HCT116 (cell line): ENCODE data around the gene BUB3. TPM values are rescaled to one million over a fixed set of nuclear protein-coding genes. Genes with fewer than 3 reads are reported as not detected.

Experiments
- ATAC-seq: fragments of 200-7000 bp; cut with Tn5 transposase; 2 replicates; pipeline ENCODE4 v1.9.1; 2020; ENCODE audit warnings: mild to moderate bottlenecking, moderate library complexity
- BruUV-seq: library from RNA; stranded (reverse); fragments of 400-500 nt; replicated peaks from 2 replicates; lab custom pipeline; 2021; lab: Mats Ljungman, UMichigan
- CTCF ChIA-PET: fragments of 300-600 bp; sonication (Branson Sonifier 250); formaldehyde crosslinking; loops from one replicate; lab custom pipeline; 2021; ENCODE audit warnings: antibody characterized with exemption; lab: Charles Lee
- POLR2A ChIA-PET: fragments of 300-600, 350-600 bp; sonication (Branson Sonifier 250); formaldehyde crosslinking; loops from one replicate; lab custom pipeline; 2021; ENCODE audit warnings: antibody characterized with exemption; lab: Charles Lee
- RAD21 ChIA-PET, 2 experiments: fragments of 300-600 bp; sonication (Branson Sonifier 250); formaldehyde crosslinking; loops; one replicate each; lab custom pipeline; 2023; ENCODE audit warnings: low total read pairs in 2 of 2; ENCODE audit not compliant: uncharacterized antibody in 2 of 2, unreplicated experiment in 2 of 2, low non-redundant PET in 1 of 2; lab: Charles Lee
- DNase-seq: peaks from one replicate; pipeline ENCODE4 v3.0.0-alpha.2; 2010; ENCODE audit warnings: low read depth, low spot score
- H2AFZ ChIP-seq: fragments of 200-600 bp; shearing (Covaris generic), sonication (generic); 2 replicates; pipeline ENCODE4 v1.6.1; 2017; ENCODE audit warnings: low read depth, mixed run types, mixed read lengths, antibody characterized with exemption, low read length; ENCODE audit not compliant: poor library complexity, severe bottlenecking
- H3K27ac ChIP-seq: 2 replicates; pipeline ENCODE4 v1.5.1; 2012; ENCODE audit warnings: low read depth, low read length
- H3K27me3 ChIP-seq: fragments of 200-600 bp; sonication (generic); 2 replicates; pipeline ENCODE4 v1.6.1; 2016; ENCODE audit warnings: mixed run types, low read length, mixed read lengths; ENCODE audit not compliant: insufficient read depth
- H3K36me3 ChIP-seq, 2 experiments: fragments of 200-500 bp in 1 of 2; fragments of 200-600 bp in 1 of 2; sonication (Bioruptor generic) in 1 of 2; sonication (generic) in 1 of 2; 2 replicates each; pipeline versions ENCODE4 v1.5.1 to v1.6.1; 2014 to 2016; ENCODE audit warnings: low read length in 2 of 2, inconsistent platforms in 1 of 2, mixed read lengths in 1 of 2, mixed run types in 1 of 2; ENCODE audit not compliant: insufficient read depth in 2 of 2, control insufficient read depth in 1 of 2
- H3K4me1 ChIP-seq, 2 experiments: fragments of 200-600 bp in 1 of 2; sonication (generic) in 1 of 2; 2 replicates each; pipeline versions ENCODE4 v1.5.1 to v1.6.1; 2012 to 2017; ENCODE audit warnings: low read length in 2 of 2, inconsistent platforms in 1 of 2, mild to moderate bottlenecking in 1 of 2, mixed read lengths in 1 of 2, mixed run types in 1 of 2, moderate library complexity in 1 of 2; ENCODE audit not compliant: insufficient read depth in 2 of 2, control insufficient read depth in 1 of 2
- H3K4me2 ChIP-seq: fragments of 200-600 bp; sonication (generic); 2 replicates; pipeline ENCODE4 v1.6.1; 2017; ENCODE audit warnings: mixed run types, low read length, mixed read lengths
- H3K4me3 ChIP-seq, 2 experiments: fragments of 200-600 bp in 1 of 2; sonication (generic) in 1 of 2; replicated peaks in 1 of 2; 2 replicates each; pipeline ENCODE4 v1.5.1; 2011 to 2016; ENCODE audit warnings: low read length in 2 of 2, control low read depth in 1 of 2, low read depth in 1 of 2, mild to moderate bottlenecking in 1 of 2, mixed read lengths in 1 of 2, mixed run types in 1 of 2
- H3K79me2 ChIP-seq: fragments of 200-600 bp; sonication (generic); 2 replicates; pipeline ENCODE4 v1.6.1; 2017; ENCODE audit warnings: mild to moderate bottlenecking, mixed run types, low read length, moderate library complexity, mixed read lengths; ENCODE audit not compliant: insufficient read depth
- H3K9ac ChIP-seq: fragments of 200-600 bp; sonication (generic); 2 replicates; pipeline ENCODE4 v1.6.1; 2016; ENCODE audit warnings: low read length, mixed read lengths
- H3K9me2 ChIP-seq: fragments of 200-600 bp; sonication (generic), shearing (Covaris generic); 2 replicates; pipeline ENCODE4 v1.6.1; 2017; ENCODE audit warnings: mixed run types, mild to moderate bottlenecking, moderate library complexity; ENCODE audit not compliant: insufficient read depth
- H3K9me3 ChIP-seq, 2 experiments: fragments of 200-500 bp in 1 of 2; fragments of 200-600 bp in 1 of 2; sonication (Bioruptor generic) in 1 of 2; sonication (generic) in 1 of 2; 2 replicates each; pipeline ENCODE4 v1.6.1; 2014 to 2017; ENCODE audit warnings: low read length in 2 of 2, mixed read lengths in 2 of 2, inconsistent platforms in 1 of 2, low read depth in 1 of 2, mild to moderate bottlenecking in 1 of 2, mixed run types in 1 of 2, moderate library complexity in 1 of 2; ENCODE audit not compliant: control insufficient read depth in 1 of 2, insufficient read depth in 1 of 2
- H4K20me1 ChIP-seq: fragments of 200-600 bp; sonication (generic), shearing (Covaris generic); 2 replicates; pipeline ENCODE4 v1.6.1; 2017; ENCODE audit warnings: mixed run types, mild to moderate bottlenecking, moderate library complexity; ENCODE audit not compliant: insufficient read depth
- ATF3 ChIP-seq: IDR thresholded peaks from 2 replicates; pipeline ENCODE4 v1.6.1; 2012
- CBX3 ChIP-seq: IDR thresholded peaks from 2 replicates; pipeline ENCODE4 v1.6.1; 2012; ENCODE audit warnings: low read depth
- CTCF ChIP-seq, 3 experiments: fragments of 200-600 bp in 1 of 3; sonication (generic) in 1 of 3; IDR thresholded peaks in 2 of 3; conservative IDR thresholded peaks in 1 of 3; 2 replicates each; pipeline ENCODE4 v1.5.1; 2012 to 2017; ENCODE audit warnings: low read depth in 2 of 3, low read length in 2 of 3, antibody characterized with exemption in 1 of 3, borderline replicate concordance in 1 of 3, control low read depth in 1 of 3, mild to moderate bottlenecking in 1 of 3, mixed read lengths in 1 of 3, mixed run types in 1 of 3, moderate library complexity in 1 of 3; ENCODE audit not compliant: insufficient read depth in 1 of 3
- EGR1 ChIP-seq: IDR thresholded peaks from 2 replicates; pipeline ENCODE4 v1.6.1; 2012; ENCODE audit warnings: low read depth
- ELF1 ChIP-seq: IDR thresholded peaks from 2 replicates; pipeline ENCODE4 v1.6.1; 2012; ENCODE audit warnings: low read depth, borderline replicate concordance
- EZH2 ChIP-seq: fragments of 200-600 bp; sonication (generic); IDR thresholded peaks from 2 replicates; pipeline ENCODE4 v1.6.1; 2017; ENCODE audit warnings: antibody characterized with exemption, mixed run types
- EZH2phosphoT487 ChIP-seq: fragments of 200-600 bp; IDR thresholded peaks from 2 replicates; pipeline ENCODE4 v1.6.1; 2018; ENCODE audit warnings: antibody characterized with exemption, borderline replicate concordance
- FOSL1 ChIP-seq: IDR thresholded peaks from 2 replicates; pipeline ENCODE4 v1.6.1; 2012; ENCODE audit warnings: low read depth
- JUND ChIP-seq: IDR thresholded peaks from 2 replicates; pipeline ENCODE4 v1.6.1; 2012
- MAX ChIP-seq: IDR thresholded peaks from 2 replicates; pipeline ENCODE4 v1.6.1; 2012
- POLR2A ChIP-seq: IDR thresholded peaks from 2 replicates; pipeline ENCODE4 v1.7.0; 2011; ENCODE audit warnings: borderline replicate concordance; ENCODE audit not compliant: insufficient read depth, insufficient read length; ENCODE audit errors: extremely low read depth
- POLR2AphosphoS5 ChIP-seq: IDR thresholded peaks from 2 replicates; pipeline ENCODE4 v1.6.1; 2011; ENCODE audit warnings: mild to moderate bottlenecking, low read depth, low read length, moderate library complexity
- REST ChIP-seq: IDR thresholded peaks from 2 replicates; pipeline ENCODE4 v1.6.1; 2012; ENCODE audit warnings: low read depth
- SP1 ChIP-seq: IDR thresholded peaks from 2 replicates; pipeline ENCODE4 v1.6.1; 2012; ENCODE audit warnings: low read depth
- TCF7L2 ChIP-seq: IDR thresholded peaks from 2 replicates; pipeline ENCODE4 v1.7.0; 2011; ENCODE audit warnings: borderline replicate concordance, inconsistent platforms; ENCODE audit not compliant: insufficient read depth, insufficient read length; ENCODE audit errors: extremely low read depth
- YY1 ChIP-seq: IDR thresholded peaks from 2 replicates; pipeline ENCODE4 v1.6.1; 2011; ENCODE audit warnings: low read length, low read depth, moderate library complexity, mild to moderate bottlenecking; ENCODE audit not compliant: insufficient replicate concordance; ENCODE audit errors: extremely low read depth
- ZFX ChIP-seq: fragments of 450-650 bp; IDR thresholded peaks from 2 replicates; pipeline ENCODE4 v1.6.1; 2017
- intact Hi-C: fragments of 100-400 bp; cut with micrococcal nuclease; formaldehyde crosslinking; loops from 2 replicates; pipeline ENCODE4 v1.10.0; 2022
- total RNA-seq: library from RNA; stranded (reverse); gene quantifications from one replicate; pipeline ENCODE4 v1.2.1, GENCODE V29; 2021; ENCODE audit not compliant: unreplicated experiment

The BUB3 gene
- total RNA-seq, 1 experiment from 2014 or later = 271 TPM

GRCh38 chr10:123151737-123152135 is 2.5 kb upstream of the BUB3 start:
- peaks cover 8 to 20% of the 10 kb centered on the region in 2 experiments; a peak in 3 of 4 replicates for H3K4me1 ChIP-seq
- POLR2A ChIA-PET = no interaction called here
- H4K20me1 ChIP-seq = no peaks in the 10 kb centered on the region; the same call in 1 of the 2 replicates
- intact Hi-C loops = no loop called here
- DNase-seq = no peak
- no peak overlapping the region for H3K9ac ChIP-seq
- peaks cover 25% of the 10 kb centered on the region for H3K79me2 ChIP-seq
- H3K4me3 ChIP-seq = no peak overlapping the region
- no peak overlapping the region for H3K4me2 ChIP-seq
- CTCF ChIA-PET = no interaction called here
- BruUV-seq = no TSS peak
- no peak overlapping the region for H2AFZ ChIP-seq
- H3K9me3 ChIP-seq = no peaks in the 10 kb centered on the region
- no peaks in the 10 kb centered on the region for H3K9me2 ChIP-seq
- peaks cover 8 to 19% of the 10 kb centered on the region in 2 experiments for H3K36me3 ChIP-seq
- TF ChIP-seq ELF1 (no peak), FOSL1 (no peak), TCF7L2 (no peak), REST (no peak), MAX (no peak), CTCF (IDR thresholded peaks at IDR 0.05 in 2 of 3, conservative IDR thresholded peaks at IDR 0.05 in 1 of 3; ENCODE audit: borderline replicate concordance in 1 of 3, insufficient read depth in 1 of 3, low read depth in 2 of 3, low read length in 2 of 3) (no peak), SP1 (no peak), POLR2AphosphoS5 (no peak), ZFX (no peak), ATF3 (no peak), EZH2phosphoT487 (no peak), POLR2A (no peak), EZH2 (no peak), YY1 (no peak), CBX3 (no peak), EGR1 (no peak), JUND (no peak)
- RAD21 ChIA-PET = no interaction called here
- ATAC-seq = no peak
- H3K27ac ChIP-seq = no peak overlapping the region
- H3K27me3 ChIP-seq = no peaks in the 10 kb centered on the region
